HG03565 (cell line): ENCODE measurements around the gene TMEM100.
"Not testable (repeated sequence)": the region's sequence is repeated elsewhere in the genome, so short reads cannot be mapped to it uniquely, and the experiment has no call there.

ENCODE experiments used
- ATAC-seq: cut with Tn5 transposase; IDR thresholded peaks from one replicate; pipeline ENCODE4 v1.9.1; 2021; ENCODE audit warnings: mild to moderate bottlenecking, moderate library complexity; ENCODE audit not compliant: unreplicated experiment

TMEM100 gene

DNA sequence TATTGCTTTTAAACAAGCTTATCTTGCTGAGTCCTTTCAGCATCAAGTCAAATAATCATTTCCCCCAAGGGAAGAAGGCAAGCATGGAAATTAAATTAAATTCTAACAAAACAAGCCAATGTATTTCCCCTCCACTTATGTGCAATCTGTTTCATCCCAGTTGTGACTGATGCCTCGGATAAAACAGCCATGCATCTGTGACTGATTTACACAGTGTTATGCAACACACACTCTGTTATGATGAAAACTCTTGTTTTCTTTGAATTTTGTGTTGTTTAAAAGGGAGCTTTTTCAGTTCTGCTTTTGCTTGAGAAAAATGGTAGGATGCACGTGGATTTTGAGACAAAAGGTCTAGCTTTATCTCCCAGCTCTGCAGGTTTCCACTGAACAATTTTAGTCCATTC lies 32.6 kb downstream of the TMEM100 start:
- ATAC-seq = no peak

DNA sequence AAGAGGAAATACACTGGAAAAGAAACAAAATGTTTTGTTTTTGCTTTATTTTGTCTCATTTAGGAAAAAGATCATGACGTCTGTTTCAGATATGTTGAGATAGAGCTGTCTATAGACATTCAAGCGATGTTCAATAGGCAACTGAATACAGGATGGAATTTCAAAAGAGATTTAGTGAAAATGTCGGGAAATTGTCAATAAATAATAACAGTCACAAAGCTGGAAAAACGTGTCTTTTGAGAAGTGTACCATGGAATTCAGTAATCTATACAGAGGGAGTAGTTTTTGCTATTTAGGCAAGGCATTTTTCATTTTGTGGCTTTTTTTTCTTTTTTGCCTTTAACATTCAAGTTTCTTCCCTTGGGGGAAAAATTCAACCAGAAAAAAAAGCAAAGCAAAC lies 33.0 kb downstream of the TMEM100 start:
- ATAC-seq = no peak

DNA sequence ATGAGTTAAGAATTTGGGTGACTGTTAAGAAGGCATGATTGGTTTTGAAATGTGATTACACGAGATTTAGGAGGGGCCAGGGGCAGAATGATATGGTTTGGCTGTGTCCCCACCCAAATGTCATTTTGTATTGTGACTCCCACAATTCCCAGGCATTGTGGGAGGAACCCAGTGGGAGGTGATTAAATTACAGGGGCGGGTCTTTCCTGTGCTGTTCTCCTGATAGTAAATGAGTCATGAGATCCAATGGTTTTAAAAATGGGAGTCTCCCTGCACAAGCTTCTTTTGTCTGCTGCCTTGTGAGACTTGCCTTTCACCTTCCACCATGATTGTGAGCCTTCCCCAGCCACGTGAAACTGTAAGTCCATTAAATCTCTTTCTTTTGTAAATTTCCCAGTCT lies 34.6 kb downstream of the TMEM100 start:
- no peak for ATAC-seq

DNA sequence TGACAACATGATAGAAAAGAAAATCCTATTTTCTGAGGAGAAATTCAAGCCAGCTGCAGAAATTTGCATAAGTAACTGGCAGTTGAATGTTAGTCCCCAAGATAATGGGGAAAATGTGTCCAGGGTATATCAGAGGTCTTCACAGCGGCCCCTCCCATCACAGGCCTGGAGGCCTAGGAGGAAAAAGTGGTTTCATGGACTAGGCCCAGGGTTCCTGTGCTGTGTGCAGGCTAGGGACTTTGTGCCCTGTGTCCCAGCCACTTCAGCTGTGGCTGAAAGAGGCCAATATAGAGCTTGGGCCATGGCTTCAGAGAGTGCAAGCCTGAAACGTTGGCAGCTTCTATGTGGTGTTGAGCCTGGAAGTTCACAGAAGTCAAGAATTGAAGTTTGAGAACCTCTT lies 35.6 kb downstream of the TMEM100 start:
- no peak for ATAC-seq

DNA sequence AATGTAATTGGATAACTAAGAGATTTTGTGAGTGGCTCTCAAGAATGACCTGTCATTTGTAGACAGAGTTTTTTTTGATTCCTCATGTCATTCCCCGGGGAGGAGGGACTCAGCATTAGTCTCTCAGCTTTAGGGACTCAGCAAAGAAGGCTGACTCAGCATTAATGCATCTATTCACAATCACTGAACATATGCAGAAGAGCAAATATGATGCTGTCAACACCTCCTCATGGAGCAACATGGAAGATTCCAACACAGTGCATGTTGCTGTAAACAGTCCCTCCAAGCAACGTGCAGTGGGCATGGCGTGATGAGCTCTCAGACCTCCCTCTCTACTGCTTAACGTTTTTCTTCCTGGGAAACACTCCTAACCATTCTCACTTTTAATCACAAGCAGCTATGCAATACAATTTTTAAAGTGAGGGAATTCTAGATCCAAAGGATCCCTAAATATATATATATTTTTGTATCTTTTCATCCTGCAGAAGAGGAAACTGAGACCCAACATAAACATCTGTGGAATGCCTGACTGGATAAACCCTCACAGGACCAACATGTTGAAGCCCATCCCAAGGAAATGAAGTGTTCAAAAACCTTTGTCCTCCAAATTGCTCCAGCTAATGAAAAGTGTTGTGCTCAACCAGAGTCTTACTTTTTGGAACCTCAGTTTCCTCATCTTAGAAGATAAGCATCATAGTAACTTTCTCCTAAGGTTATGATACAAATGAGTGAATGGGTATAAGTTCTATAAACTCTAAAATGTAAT lies 38.9 kb downstream of the TMEM100 start:
- ATAC-seq = no peak

DNA sequence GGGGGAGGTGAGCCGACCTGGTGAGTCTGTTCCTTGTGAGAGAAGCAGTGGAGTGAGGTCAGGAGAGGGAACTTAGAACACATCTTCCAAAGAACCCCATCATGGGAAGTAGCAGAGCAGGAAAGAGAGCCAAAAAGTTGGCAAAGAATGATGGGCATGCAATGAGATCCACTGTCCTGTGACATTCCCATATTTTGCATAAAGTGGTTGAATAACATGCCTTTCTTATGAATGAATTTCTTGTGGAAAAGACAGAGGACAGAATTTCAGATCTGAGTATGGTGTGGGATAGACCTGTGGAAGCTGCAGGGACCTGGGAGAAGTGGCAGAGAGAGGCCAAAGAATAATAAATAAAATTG lies 41.3 kb downstream of the TMEM100 start:
- ATAC-seq = no peak

DNA sequence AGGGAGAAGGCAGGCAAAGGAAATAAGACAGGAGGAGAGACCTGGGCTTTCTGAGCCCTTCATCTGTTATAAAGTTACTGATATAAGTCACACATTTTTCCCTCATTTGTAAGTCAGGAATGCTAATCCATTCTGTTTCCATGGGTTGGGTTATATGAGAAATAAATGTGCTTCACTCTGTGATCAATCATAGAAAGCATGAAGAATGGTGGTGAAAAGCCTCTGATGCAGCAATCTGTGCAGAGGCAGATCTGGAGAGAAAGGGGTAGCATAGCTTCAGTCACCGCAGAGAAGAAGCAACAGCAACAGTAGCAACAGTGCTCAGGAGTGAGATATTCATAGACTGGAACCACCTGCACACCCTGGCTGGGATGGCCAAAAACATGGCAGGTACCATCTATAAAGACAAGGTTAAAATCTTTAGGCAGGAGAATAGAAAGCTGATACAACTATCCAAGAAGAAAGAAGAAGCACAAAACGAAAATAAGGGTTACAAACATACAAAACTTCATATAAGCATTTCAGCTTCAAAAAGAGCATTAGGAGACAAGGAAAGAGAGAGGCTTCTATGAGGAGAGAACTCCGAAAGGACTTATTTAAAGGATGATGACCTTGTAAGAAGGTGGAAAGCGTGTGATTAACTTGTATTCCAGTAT lies 41.9 kb downstream of the TMEM100 start:
- ATAC-seq = no peak

DNA sequence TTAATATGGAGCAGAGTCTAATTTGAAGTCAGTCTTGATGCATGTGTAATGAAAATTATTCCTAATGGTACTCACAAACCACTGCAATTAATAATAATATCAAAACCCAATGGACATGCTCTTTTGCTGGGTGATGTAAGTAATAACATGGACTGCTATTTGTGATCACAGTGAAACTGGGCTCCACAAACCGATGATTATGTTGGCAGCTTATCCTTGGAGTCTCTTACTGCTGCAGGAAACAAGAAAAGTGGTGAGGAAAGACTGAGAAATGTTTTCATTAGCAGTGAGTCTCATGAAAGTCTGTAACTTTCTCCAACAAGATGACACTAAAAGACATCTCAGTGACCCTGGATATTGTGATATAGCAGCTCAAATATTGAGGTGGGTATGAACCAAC lies 45.2 kb downstream of the TMEM100 start:
- ATAC-seq = no peak

DNA sequence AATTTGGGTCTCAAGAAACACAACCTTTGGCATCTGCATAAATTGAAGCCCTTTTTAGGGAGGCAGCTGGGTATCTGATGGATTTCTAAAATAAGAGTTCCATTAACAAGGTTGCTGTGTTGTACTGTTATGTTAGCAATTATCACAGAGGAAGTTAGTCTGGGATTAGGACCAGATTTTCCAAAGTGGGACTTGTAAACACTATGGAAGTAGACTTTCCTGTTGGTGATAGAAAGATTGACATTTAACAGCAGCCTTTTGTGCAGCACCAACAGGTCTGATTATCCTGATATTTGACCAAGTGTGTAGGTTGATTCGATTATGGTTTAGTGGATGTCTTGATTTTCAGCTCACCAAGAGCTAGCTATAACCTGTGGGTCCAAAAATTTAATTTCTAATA lies 46.4 kb downstream of the TMEM100 start:
- no peak for ATAC-seq

DNA sequence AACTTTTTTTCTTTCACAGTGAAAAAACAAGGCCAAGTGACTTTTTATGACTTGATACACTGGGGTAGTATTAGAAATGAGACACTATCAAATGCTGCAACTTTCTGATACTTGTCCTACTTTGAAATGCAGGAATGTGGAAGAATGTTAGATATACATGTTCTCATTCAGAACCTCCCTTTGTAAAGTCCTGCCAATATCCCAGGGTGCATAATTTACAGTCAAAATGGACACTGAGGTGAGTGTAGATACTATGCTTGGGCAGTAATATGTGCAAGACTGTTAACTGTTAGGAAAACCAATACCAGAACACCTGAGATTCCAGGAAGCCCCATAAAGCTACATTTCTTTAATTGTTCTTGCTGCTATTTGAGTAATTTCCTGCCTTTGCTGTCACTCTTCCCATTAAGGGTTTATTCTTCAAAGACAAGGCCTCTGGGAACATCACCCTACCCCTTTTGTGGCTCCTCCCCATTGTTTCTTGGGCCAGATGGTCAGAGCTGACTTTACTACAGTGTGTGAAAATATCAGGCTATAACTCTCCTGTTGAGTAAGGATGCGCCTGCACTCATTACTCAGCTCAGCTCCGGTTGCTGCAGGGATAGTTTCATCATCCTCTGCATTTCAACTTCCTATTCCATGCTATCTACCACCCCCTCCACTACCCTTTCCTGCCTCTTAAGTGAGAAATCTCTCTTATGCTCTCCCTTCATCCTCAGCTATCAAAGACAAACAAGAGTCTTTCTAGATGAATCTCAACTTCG lies 48.7 kb downstream of the TMEM100 start:
- no peak for ATAC-seq

DNA sequence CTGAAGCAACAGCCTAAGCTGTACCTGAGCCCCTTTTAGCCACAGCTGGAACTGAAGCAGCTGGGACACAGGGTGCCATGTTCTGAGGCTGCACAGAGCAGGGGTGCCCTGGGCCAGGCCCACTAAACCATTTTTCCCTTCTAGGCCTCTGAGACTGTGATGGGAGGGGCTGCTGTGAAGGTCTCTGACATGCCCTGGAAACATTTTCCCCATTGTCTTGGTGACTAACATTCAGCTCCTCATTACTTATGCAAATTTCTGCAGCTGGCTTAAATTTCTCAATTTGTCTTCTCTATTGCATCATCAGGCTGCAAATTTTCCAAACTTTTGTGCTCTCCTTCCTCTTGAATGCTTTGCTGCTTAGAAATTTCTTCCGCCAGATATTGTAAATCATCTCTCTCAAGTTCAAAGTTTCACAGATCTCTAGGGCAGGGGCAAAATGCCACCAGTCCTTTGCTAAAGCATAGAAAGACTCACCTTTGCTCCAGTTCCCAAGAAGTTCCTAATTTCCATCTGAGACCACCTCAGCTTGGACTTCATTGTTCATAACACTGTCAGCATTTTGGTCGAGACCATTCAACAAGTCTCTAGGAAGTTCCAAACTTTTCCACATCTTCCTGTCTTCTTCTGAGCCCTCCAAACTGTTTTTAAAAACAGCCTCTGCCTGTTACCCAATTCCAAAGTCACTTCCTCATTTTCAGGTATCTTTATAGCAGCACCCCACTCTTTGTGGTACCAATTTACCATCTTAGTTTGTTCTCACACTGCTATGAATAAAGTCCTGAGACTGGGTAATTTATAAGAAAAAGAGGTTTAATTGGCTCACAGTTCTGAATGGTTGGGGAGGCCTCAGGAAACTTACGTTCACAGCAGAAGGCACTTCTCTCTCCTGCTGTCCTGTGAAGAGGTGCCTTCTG lies 49.8 kb downstream of the TMEM100 start:
- ATAC-seq = no peak

DNA sequence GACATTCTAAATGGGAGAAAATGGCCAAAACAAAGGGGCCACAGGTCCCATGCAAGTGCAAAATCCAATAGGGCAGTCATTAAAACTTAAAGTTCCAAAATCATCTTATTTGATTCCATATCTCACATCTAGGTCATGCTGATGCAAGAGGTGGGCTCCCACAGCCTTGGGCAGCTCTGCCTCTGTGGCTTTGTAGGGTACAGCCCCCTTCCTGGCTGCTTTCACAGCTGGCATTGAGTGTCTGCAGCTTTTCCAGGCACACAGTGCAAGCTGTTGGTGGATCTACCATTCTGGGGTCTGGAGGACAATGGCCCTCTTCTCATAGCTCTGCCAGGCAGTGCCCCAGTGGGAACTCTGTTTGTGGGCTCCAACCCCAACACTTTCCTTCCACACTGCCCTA lies 50.7 kb downstream of the TMEM100 start:
- ATAC-seq = not testable (repeated sequence)
